ENCODE measurements around the gene ISG15.

DNA sequence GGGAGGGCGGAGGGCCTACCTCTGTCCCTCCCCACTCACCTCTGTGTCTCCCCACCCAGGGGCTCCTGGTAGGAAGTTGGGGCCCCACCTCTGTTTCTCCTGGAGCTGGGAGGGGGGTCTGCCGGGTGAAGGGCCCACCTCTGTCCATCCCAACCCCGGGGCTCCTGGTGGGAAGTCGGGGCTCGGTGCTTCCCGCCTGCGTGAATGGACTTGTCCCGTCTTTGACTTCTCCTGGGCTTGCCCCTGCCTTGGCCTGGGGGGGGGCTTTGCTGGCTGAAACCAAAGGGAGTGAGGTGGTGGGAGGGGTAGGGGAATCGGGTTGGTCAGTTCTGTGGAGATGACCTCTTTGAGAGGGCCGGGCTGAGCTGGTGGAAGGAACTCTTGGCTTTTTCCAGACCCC, 12.4 kb downstream of the ISG15 start:
- no peak for TF ChIP-seq EZH2 (IDR thresholded peaks at IDR 0.05; ENCODE audit: low read length, unreplicated experiment)
- TF ChIP-seq, protein P1, sequence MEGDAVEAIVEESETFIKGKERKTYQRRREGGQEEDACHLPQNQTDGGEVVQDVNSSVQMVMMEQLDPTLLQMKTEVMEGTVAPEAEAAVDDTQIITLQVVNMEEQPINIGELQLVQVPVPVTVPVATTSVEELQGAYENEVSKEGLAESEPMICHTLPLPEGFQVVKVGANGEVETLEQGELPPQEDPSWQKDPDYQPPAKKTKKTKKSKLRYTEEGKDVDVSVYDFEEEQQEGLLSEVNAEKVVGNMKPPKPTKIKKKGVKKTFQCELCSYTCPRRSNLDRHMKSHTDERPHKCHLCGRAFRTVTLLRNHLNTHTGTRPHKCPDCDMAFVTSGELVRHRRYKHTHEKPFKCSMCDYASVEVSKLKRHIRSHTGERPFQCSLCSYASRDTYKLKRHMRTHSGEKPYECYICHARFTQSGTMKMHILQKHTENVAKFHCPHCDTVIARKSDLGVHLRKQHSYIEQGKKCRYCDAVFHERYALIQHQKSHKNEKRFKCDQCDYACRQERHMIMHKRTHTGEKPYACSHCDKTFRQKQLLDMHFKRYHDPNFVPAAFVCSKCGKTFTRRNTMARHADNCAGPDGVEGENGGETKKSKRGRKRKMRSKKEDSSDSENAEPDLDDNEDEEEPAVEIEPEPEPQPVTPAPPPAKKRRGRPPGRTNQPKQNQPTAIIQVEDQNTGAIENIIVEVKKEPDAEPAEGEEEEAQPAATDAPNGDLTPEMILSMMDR (conservative IDR thresholded peaks at IDR 0.05; ENCODE audit: low read depth, low read length) = no peak

Measured in PC-3 (cell line).